GM18508 (cell line): Measurements from ENCODE around the gene FSIP1.
"Not testable (repeated sequence)": the region's sequence is repeated elsewhere in the genome, so short reads cannot be mapped to it uniquely, and the experiment has no call there.

Source experiments
- ATAC-seq: cut with Tn5 transposase; IDR thresholded peaks from one replicate; pipeline ENCODE4 v1.9.1; 2021; ENCODE audit warnings: moderate number of reproducible peaks; ENCODE audit not compliant: insufficient read depth, unreplicated experiment

Gene FSIP1

GRCh38 chr15:39782441-39783138, at the start of gene FSIP1:
Gene FSIP1, minus strand, starts transcription at chr15:39782841. Its CDS starts 6,317 bp downstream, at chr15:39776524.
- ATAC-seq = peak; percentile 83

GRCh38 chr15:39830166-39830565, 47.5 kb upstream of the FSIP1 start:
- no peak for ATAC-seq

- ATAC-seq = no peak
Observed at GRCh38 chr15:39828374-39828931, 45.8 kb upstream of the FSIP1 start.

- no peak for ATAC-seq
Observed at GRCh38 chr15:39826975-39827374, 44.3 kb upstream of the FSIP1 start.

- ATAC-seq = no peak
Observed at GRCh38 chr15:39823634-39824033, 41.0 kb upstream of the FSIP1 start.

GRCh38 chr15:39820050-39820602, 37.5 kb upstream of the FSIP1 start:
- ATAC-seq = no peak

- ATAC-seq = no peak
Observed at GRCh38 chr15:39819533-39819932, 36.9 kb upstream of the FSIP1 start.

GRCh38 chr15:39817892-39818291, 35.3 kb upstream of the FSIP1 start:
- no peak for ATAC-seq

GRCh38 chr15:39814489-39814888, 31.8 kb upstream of the FSIP1 start:
- no peak for ATAC-seq

GRCh38 chr15:39812651-39813050, 30.0 kb upstream of the FSIP1 start:
- not testable (repeated sequence) for ATAC-seq

GRCh38 chr15:39808909-39809308, 26.3 kb upstream of the FSIP1 start:
- ATAC-seq = no peak

- ATAC-seq = no peak
Observed at GRCh38 chr15:39807791-39808190, 25.1 kb upstream of the FSIP1 start.

- ATAC-seq = no peak
Observed at GRCh38 chr15:39804026-39804425, 21.4 kb upstream of the FSIP1 start.

- no peak for ATAC-seq
Observed at GRCh38 chr15:39803016-39803415, 20.4 kb upstream of the FSIP1 start.

GRCh38 chr15:39801641-39802309, 19.1 kb upstream of the FSIP1 start:
- no peak for ATAC-seq

GRCh38 chr15:39799552-39800011, 16.9 kb upstream of the FSIP1 start:
- ATAC-seq = no peak

GRCh38 chr15:39798382-39798781, 15.7 kb upstream of the FSIP1 start:
- ATAC-seq = no peak

- ATAC-seq = no peak
Observed at GRCh38 chr15:39797407-39797806, 14.8 kb upstream of the FSIP1 start.

GRCh38 chr15:39796601-39797000, 14.0 kb upstream of the FSIP1 start:
- no peak for ATAC-seq

GRCh38 chr15:39795486-39795885, 12.8 kb upstream of the FSIP1 start:
- ATAC-seq = no peak

- ATAC-seq = no peak
Observed at GRCh38 chr15:39794954-39795353, 12.3 kb upstream of the FSIP1 start.
